SU-DHL-6 (cell line): ENCODE measurements around the gene CCNYL1.

Experiments
- H2AFZ ChIP-seq: fragments of 200-600 bp; sonication (generic); 2 replicates; pipeline ENCODE4 v1.6.1; 2014; ENCODE audit warnings: low read depth, mild to moderate bottlenecking, moderate library complexity, mixed read lengths, antibody characterized with exemption, low read length; ENCODE audit not compliant: severe bottlenecking
- H3F3A ChIP-seq: fragments of 200-600 bp; shearing (Covaris generic); 2 replicates; pipeline ENCODE4 v1.6.0; 2016; ENCODE audit warnings: antibody characterized with exemption, mild to moderate bottlenecking; ENCODE audit not compliant: insufficient read depth
- H3K27ac ChIP-seq: fragments of 200-600 bp; sonication (generic); 2 replicates; pipeline ENCODE4 v1.5.1; 2016; ENCODE audit warnings: low read depth, mild to moderate bottlenecking, low read length, moderate library complexity, mixed read lengths
- H3K27me3 ChIP-seq: fragments of 200-600 bp; sonication (generic), shearing (Covaris generic); 2 replicates; pipeline ENCODE4 v1.6.0; 2014; ENCODE audit warnings: mild to moderate bottlenecking, low read length
- H3K36me3 ChIP-seq: fragments of 200-600 bp; sonication (generic); 2 replicates; pipeline ENCODE4 v1.6.1; 2014; ENCODE audit warnings: mild to moderate bottlenecking, low read length, mixed read lengths
- H3K4me2 ChIP-seq: fragments of 300-600, 200-600 bp; shearing (Covaris generic), sonication (generic); 2 replicates; pipeline ENCODE4 v1.6.0; 2014; ENCODE audit warnings: low read length, low read depth, mild to moderate bottlenecking; ENCODE audit not compliant: poor library complexity, severe bottlenecking
- H3K4me3 ChIP-seq: fragments of 200-600 bp; sonication (generic); 2 replicates; pipeline ENCODE4 v1.5.1; 2014; ENCODE audit warnings: antibody characterized with exemption, low read length, mild to moderate bottlenecking, mixed read lengths; ENCODE audit not compliant: insufficient read depth, poor library complexity, severe bottlenecking
- H3K79me2 ChIP-seq: fragments of 200-600 bp; sonication (generic); 2 replicates; pipeline ENCODE4 v1.6.1; 2014; ENCODE audit warnings: mild to moderate bottlenecking, low read length, moderate library complexity; ENCODE audit not compliant: insufficient read depth
- H3K9ac ChIP-seq: fragments of 200-600 bp; sonication (generic); 2 replicates; pipeline ENCODE4 v1.7.0; 2014; ENCODE audit warnings: mild to moderate bottlenecking, low read length
- H3K9me2 ChIP-seq: fragments of 200-600 bp; sonication (generic); replicated peaks from 2 replicates; pipeline ENCODE4 v1.6.1; 2014; ENCODE audit warnings: low read length; ENCODE audit not compliant: insufficient read depth
- H3K9me3 ChIP-seq: fragments of 200-600 bp; sonication (generic); 2 replicates; pipeline ENCODE4 v1.6.1; 2014; ENCODE audit warnings: low read length, mixed read lengths; ENCODE audit not compliant: insufficient read depth
- H4K20me1 ChIP-seq: fragments of 200-600 bp; sonication (generic); 2 replicates; pipeline ENCODE4 v1.6.1; 2014; ENCODE audit warnings: low read depth, mild to moderate bottlenecking, antibody characterized with exemption, low read length, moderate library complexity, mixed read lengths
- EZH2phosphoT487 ChIP-seq: fragments of 200-600 bp; sonication (generic), shearing (Covaris generic); conservative IDR thresholded peaks from 2 replicates; pipeline ENCODE4 v1.6.1; 2018; ENCODE audit warnings: mild to moderate bottlenecking, antibody characterized with exemption, low read length, moderate library complexity, mixed read lengths
- TF ChIP-seq, protein P1 (sequence below): fragments of 200-600 bp; sonication (generic); IDR thresholded peaks from one replicate; pipeline ENCODE4 v1.5.1; 2017; ENCODE audit warnings: antibody characterized with exemption, mild to moderate bottlenecking, low read length, moderate library complexity; ENCODE audit not compliant: insufficient read depth, poor library complexity, severe bottlenecking

Gene CCNYL1

DNA sequence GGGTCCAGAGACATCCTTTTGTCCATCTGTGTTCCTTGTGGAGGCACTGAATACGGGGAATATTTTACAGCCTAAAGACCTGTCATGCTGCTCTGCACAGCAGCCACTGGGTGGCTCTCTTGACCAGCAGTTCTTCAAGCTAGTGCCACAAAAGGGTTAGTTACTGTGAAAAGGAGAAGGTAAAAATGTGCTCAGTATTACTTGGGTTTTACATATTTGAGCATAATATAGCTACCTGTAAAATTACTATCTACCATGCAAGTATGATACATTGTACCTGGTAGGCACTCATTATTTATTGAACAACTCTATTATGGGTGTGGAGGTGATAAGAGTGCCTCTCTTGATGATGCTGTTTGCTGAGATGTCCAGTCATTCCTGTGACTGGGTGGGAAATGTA lies 34.7 kb downstream of the CCNYL1 start:
- no peaks in the 10 kb centered on the region for H3F3A ChIP-seq
- no peak overlapping the region for H2AFZ ChIP-seq
- H3K9me2 ChIP-seq, result no peaks in the 10 kb centered on the region
- H3K9me3 ChIP-seq, result no peaks in the 10 kb centered on the region
- TF ChIP-seq EZH2phosphoT487, result no peak
- TF ChIP-seq, protein P1, sequence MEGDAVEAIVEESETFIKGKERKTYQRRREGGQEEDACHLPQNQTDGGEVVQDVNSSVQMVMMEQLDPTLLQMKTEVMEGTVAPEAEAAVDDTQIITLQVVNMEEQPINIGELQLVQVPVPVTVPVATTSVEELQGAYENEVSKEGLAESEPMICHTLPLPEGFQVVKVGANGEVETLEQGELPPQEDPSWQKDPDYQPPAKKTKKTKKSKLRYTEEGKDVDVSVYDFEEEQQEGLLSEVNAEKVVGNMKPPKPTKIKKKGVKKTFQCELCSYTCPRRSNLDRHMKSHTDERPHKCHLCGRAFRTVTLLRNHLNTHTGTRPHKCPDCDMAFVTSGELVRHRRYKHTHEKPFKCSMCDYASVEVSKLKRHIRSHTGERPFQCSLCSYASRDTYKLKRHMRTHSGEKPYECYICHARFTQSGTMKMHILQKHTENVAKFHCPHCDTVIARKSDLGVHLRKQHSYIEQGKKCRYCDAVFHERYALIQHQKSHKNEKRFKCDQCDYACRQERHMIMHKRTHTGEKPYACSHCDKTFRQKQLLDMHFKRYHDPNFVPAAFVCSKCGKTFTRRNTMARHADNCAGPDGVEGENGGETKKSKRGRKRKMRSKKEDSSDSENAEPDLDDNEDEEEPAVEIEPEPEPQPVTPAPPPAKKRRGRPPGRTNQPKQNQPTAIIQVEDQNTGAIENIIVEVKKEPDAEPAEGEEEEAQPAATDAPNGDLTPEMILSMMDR, result peak; percentile 90
- no peak overlapping the region for H3K4me3 ChIP-seq
- no peaks in the 10 kb centered on the region for H4K20me1 ChIP-seq
- peaks cover 4% of the 10 kb centered on the region; the same call in 1 of the 2 replicates for H3K36me3 ChIP-seq
- H3K4me2 ChIP-seq, result no peak overlapping the region
- H3K27me3 ChIP-seq, result no peaks in the 10 kb centered on the region
- H3K9ac ChIP-seq, result no peak overlapping the region
- H3K27ac ChIP-seq, result no peak overlapping the region
- H3K79me2 ChIP-seq, result no peaks in the 10 kb centered on the region

DNA sequence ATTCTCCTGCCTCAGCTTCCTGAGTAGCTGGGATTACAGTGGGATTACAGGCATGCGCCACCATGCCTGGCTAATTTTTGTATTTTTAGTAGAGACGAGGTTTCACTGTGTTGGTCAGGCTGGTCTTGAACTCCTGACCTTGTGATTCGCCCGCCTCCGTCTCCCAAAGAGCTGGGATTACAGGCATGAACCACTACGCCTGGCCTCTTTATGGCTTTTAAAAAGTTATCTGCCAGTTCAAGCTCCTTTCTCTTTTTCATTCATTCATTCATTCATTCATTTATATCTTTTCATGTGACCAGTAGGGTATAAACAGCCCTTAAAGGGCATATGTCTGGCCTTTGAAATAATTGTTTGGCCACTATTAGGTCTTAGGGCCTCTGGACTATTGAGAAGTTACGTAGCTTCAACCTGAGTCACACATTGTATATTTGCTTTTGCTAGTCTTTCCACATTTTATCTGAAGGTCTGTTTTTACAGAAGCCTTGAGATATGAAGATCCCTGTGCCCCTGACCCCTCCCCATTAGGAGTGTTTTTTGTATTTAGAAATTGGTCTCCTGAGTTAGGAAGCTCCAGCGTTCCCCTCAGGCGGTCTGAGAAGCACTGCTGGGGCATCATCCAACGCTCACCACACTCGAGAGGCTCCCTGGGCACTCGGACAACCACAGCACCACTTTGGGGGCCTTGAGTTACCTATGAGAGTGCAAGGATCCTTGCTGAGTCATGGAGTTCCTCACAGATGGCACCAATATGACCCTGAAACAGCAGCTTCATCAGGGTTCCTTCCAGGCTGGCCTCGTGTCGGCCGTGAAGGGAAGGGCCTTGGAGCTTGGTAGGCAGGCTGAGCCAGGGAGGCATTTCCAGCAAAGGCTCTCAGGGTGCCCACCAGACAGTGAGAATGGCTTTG lies 36.5 kb downstream of the CCNYL1 start:
- Histone ChIP-seq H3K9me2 (no peaks in the 10 kb centered on the region), H3K4me3 (no peak overlapping the region), H3K9ac (no peak overlapping the region), H3K36me3 (peaks cover 4% of the 10 kb centered on the region; the same call in 1 of the 2 replicates), H3F3A (no peaks in the 10 kb centered on the region), H3K27me3 (no peaks in the 10 kb centered on the region), H3K9me3 (no peaks in the 10 kb centered on the region), H2AFZ (no peak overlapping the region), H3K27ac (no peak overlapping the region), H4K20me1 (no peaks in the 10 kb centered on the region), H3K4me2 (no peak overlapping the region), H3K79me2 (no peaks in the 10 kb centered on the region)
- TF ChIP-seq, protein P1, result no peak
- TF ChIP-seq EZH2phosphoT487, result no peak

DNA sequence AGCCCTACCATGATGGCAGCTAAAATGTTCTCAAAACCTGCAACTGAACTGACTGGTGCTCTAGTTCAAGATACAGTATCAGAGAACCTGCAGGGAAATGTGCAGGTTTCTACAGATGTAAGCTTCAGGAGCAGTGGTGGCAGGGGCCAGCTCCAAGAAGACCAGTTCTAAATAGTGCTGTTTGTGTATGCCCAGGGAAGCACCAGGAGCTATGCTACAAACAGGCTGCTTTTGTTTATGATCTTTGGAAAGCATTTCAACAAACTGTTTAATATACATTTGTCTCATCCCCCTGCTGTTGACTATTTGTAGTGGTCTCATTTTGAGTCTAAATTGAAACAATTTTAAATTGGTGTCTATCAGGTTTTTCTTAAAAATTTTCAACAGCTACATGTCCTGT lies 37.6 kb downstream of the CCNYL1 start:
- H3K9me2 ChIP-seq, result no peaks in the 10 kb centered on the region
- H3K9me3 ChIP-seq, result no peaks in the 10 kb centered on the region
- no peak for TF ChIP-seq EZH2phosphoT487
- TF ChIP-seq, protein P1, result no peak
- H3K36me3 ChIP-seq, result peaks cover 4% of the 10 kb centered on the region; the same call in 1 of the 2 replicates
- no peaks in the 10 kb centered on the region for H3F3A ChIP-seq
- H3K4me3 ChIP-seq, result no peak overlapping the region
- no peaks in the 10 kb centered on the region for H3K79me2 ChIP-seq
- H2AFZ ChIP-seq, result no peak overlapping the region
- H3K4me2 ChIP-seq, result no peak overlapping the region
- no peaks in the 10 kb centered on the region for H4K20me1 ChIP-seq
- no peaks in the 10 kb centered on the region for H3K27me3 ChIP-seq
- no peak overlapping the region for H3K27ac ChIP-seq
- no peak overlapping the region for H3K9ac ChIP-seq
